Measurements from ENCODE around the gene DOCK2. TPM values are rescaled to one million over a fixed set of nuclear protein-coding genes. Genes with fewer than 3 reads are reported as not detected.

The DOCK2 gene
- total and polyA plus RNA-seq, 9 of the 15 experiments (the other 6 are each of a cell fraction or from before 2014, with no cell fraction given), result 4.5 to 42.6 (median 20.5) TPM

DNA sequence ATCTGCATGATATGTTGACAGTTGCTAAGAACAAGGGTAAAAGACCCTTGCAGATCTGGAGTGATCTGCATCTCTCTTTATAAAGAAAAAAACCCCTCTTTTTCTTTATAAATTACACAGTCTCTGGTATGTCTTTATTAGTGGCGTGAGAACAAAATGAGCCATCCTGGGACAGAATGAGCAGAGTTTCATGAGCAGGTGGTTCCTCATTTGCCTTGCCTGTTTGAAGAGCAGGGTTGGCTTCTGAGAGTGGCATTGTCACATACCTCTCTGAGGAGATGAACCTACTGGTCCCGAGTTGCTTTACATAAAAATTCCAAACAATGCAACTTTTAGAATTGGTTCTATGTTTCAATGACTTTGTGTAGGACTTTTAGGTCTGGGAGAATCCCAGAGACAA, 249.0 kb downstream of the DOCK2 start:
- Histone ChIP-seq H3K9ac (ENCODE audit: insufficient read depth in 1 of 2, low read depth in 2 of 2, low read length in 2 of 2) (no peak overlapping the region), H3K27me3 (ENCODE audit: control insufficient read depth in 2 of 2, insufficient read depth in 2 of 2, low read length in 2 of 2) (no peaks in the 10 kb centered on the region), H4K20me1 (replicated peaks; ENCODE audit: control insufficient read depth, insufficient read depth, low read length) (peaks cover 4% of the 10 kb centered on the region; the same call in 1 of the 2 replicates), H3K79me2 (ENCODE audit: control insufficient read depth, insufficient read depth, low read length) (no peaks in the 10 kb centered on the region), H3K4me2 (ENCODE audit: insufficient read depth, low read length) (no peak overlapping the region), H3K4me1 (replicated peaks in 1 of 2; ENCODE audit: control insufficient read depth in 2 of 2, insufficient read depth in 2 of 2, low read length in 2 of 2) (no peaks in the 10 kb centered on the region), H2AFZ (ENCODE audit: low read depth, low read length) (no peak overlapping the region), H3K9me1 (ENCODE audit: control insufficient read depth, insufficient read depth, low read length) (no peaks in the 10 kb centered on the region), H3K9me3 (replicated peaks; ENCODE audit: control insufficient read depth, insufficient read depth, low read depth, low read length) (no peaks in the 10 kb centered on the region), H3K36me3 (ENCODE audit: control insufficient read depth, insufficient read depth, low read length) (no peaks in the 10 kb centered on the region), H3K27ac (ENCODE audit: extremely low read depth, low read depth, low read length) (no peak overlapping the region), H3K4me3 (no peak overlapping the region)
- ChIA-PET POLR2A (interaction anchor here (0.8 kb wide), 1 partner anchor 13 kb away, joined by 4 read pairs; no protein-coding TSS in a partner anchor), CTCF (ENCODE audit: low intra/inter-chr PET ratio) (no interaction called here)
- 8% methylated on average over 2 of the region's 2 CpGs for WGBS (ENCODE audit: insufficient coverage, low coverage, missing lambda C conversion rate)
- intact Hi-C loops (cut with micrococcal nuclease) (no loop called here), in situ Hi-C loops (cut with MboI) (no loop called here)
- no peak for DNase-seq (ENCODE audit: extremely low read depth in 1 of 4, low spot score in 3 of 4)
- no TSS peak for BruUV-seq (replicated peaks)
- FAIRE-seq, result no peak
- no peak for TF ChIP-seq PHF21A (IDR thresholded peaks at IDR 0.05; ENCODE audit: borderline replicate concordance, low read depth)
- no peak for TF ChIP-seq ZNF551 (CRISPR knock-in tag; IDR thresholded peaks at IDR 0.05)
- TF ChIP-seq NCOA1 (IDR thresholded peaks at IDR 0.05; ENCODE audit: low read depth), result no peak
- TF ChIP-seq JUNB (CRISPR knock-in tag; conservative IDR thresholded peaks at IDR 0.05), result no peak
- no peak for TF ChIP-seq ZNF134 (CRISPR knock-in tag; conservative IDR thresholded peaks at IDR 0.05)
- TF ChIP-seq, protein P1, sequence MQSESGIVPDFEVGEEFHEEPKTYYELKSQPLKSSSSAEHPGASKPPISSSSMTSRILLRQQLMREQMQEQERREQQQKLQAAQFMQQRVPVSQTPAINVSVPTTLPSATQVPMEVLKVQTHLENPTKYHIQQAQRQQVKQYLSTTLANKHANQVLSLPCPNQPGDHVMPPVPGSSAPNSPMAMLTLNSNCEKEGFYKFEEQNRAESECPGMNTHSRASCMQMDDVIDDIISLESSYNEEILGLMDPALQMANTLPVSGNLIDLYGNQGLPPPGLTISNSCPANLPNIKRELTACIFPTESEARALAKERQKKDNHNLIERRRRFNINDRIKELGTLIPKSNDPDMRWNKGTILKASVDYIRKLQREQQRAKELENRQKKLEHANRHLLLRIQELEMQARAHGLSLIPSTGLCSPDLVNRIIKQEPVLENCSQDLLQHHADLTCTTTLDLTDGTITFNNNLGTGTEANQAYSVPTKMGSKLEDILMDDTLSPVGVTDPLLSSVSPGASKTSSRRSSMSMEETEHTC (IDR thresholded peaks at IDR 0.05), result no peak
- TF ChIP-seq MAZ (CRISPR knock-in tag; conservative IDR thresholded peaks at IDR 0.05 in 1 of 2, IDR thresholded peaks at IDR 0.05 in 1 of 2), result no peak
- TF ChIP-seq SUPT5H (IDR thresholded peaks at IDR 0.05), result no peak
- TF ChIP-seq ZNF583 (CRISPR knock-in tag; IDR thresholded peaks at IDR 0.05), result no peak
- TF ChIP-seq, protein P2, sequence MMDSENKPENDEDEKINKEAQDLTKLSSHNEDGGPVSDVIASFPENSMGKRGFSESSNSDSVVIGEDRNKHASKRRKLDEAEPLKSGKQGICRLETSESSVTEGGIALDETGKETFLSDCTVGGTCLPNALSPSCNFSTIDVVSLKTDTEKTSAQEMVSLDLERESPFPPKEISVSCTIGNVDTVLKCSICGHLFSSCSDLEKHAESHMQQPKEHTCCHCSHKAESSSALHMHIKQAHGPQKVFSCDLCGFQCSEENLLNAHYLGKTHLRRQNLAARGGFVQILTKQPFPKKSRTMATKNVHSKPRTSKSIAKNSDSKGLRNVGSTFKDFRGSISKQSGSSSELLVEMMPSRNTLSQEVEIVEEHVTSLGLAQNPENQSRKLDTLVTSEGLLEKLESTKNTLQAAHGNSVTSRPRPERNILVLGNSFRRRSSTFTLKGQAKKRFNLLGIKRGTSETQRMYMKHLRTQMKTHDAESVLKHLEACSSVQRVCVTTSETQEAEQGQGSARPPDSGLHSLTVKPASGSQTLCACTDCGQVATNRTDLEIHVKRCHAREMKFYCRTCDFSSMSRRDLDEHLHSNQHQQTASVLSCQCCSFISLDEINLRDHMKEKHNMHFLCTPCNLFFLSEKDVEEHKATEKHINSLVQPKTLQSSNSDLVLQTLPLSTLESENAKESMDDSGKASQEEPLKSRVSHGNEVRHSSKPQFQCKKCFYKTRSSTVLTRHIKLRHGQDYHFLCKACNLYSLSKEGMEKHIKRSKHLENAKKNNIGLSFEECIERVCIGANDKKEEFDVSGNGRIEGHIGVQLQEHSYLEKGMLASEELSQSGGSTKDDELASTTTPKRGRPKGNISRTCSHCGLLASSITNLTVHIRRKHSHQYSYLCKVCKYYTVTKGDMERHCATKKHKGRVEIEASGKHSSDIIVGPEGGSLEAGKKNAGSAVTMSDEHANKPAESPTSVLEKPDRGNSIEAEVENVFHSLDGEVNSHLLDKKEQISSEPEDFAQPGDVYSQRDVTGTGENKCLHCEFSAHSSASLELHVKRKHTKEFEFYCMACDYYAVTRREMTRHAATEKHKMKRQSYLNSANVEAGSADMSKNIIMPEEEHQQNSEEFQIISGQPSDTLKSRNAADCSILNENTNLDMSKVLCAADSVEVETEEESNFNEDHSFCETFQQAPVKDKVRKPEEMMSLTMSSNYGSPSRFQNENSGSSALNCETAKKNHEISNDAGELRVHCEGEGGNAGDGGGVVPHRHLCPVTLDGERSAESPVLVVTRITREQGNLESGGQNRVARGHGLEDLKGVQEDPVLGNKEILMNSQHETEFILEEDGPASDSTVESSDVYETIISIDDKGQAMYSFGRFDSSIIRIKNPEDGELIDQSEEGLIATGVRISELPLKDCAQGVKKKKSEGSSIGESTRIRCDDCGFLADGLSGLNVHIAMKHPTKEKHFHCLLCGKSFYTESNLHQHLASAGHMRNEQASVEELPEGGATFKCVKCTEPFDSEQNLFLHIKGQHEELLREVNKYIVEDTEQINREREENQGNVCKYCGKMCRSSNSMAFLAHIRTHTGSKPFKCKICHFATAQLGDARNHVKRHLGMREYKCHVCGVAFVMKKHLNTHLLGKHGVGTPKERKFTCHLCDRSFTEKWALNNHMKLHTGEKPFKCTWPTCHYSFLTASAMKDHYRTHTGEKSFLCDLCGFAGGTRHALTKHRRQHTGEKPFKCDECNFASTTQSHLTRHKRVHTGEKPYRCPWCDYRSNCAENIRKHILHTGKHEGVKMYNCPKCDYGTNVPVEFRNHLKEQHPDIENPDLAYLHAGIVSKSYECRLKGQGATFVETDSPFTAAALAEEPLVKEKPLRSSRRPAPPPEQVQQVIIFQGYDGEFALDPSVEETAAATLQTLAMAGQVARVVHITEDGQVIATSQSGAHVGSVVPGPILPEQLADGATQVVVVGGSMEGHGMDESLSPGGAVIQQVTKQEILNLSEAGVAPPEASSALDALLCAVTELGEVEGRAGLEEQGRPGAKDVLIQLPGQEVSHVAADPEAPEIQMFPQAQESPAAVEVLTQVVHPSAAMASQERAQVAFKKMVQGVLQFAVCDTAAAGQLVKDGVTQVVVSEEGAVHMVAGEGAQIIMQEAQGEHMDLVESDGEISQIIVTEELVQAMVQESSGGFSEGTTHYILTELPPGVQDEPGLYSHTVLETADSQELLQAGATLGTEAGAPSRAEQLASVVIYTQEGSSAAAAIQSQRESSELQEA (IDR thresholded peaks at IDR 0.05; ENCODE audit: low read depth), result no peak
- TF ChIP-seq, protein P3, sequence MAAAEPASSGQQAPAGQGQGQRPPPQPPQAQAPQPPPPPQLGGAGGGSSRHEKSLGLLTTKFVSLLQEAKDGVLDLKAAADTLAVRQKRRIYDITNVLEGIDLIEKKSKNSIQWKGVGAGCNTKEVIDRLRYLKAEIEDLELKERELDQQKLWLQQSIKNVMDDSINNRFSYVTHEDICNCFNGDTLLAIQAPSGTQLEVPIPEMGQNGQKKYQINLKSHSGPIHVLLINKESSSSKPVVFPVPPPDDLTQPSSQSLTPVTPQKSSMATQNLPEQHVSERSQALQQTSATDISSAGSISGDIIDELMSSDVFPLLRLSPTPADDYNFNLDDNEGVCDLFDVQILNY (CRISPR knock-in tag; IDR thresholded peaks at IDR 0.05), result no peak
- no peak for TF ChIP-seq NELFE (IDR thresholded peaks at IDR 0.05; ENCODE audit: insufficient read depth, insufficient read length)
- no peak for TF ChIP-seq ZNF282 (CRISPR knock-in tag; IDR thresholded peaks at IDR 0.05)
- ATAC-seq, result no peak

All from K562 (cell line).